Stimulated activated naive CD8-positive, alpha-beta T cell treated with anti-CD3 and anti-CD28 coated beads, Interleukin-15, Interleukin-2, amounts not matched to agents 100 U/mL and 50 U/mL, for 24 hours (primary cell): ENCODE measurements around the gene CDO1.
A peak's percentile ranks its signal among the peaks of the same experiment; 100 is the strongest.

Experiments used
- ATAC-seq: fragments of 150-1000 bp; cut with Tn5 transposase; one replicate; pipeline ENCODE4 v1.10.0; 2021
- DNase-seq: peaks from one replicate; pipeline ENCODE4 v3.0.0; 2021

The CDO1 gene

GRCh38 chr5:115816226-115817081, at the start of gene CDO1:
Gene CDO1 (minus strand): TSS chr5:115816659. CDS start chr5:115816397, 262 bp downstream.
- DNase-seq (peak; percentile 37), ATAC-seq (peak; percentile 41)

GRCh38 chr5:115859378-115859777, 42.9 kb upstream of the CDO1 start:
- DNase-seq (no peak), ATAC-seq (no peak)

GRCh38 chr5:115858396-115858795, 41.9 kb upstream of the CDO1 start:
- ATAC-seq (no peak), DNase-seq (no peak)

GRCh38 chr5:115857626-115858349, 41.3 kb upstream of the CDO1 start:
- no peak for DNase-seq
- no peak for ATAC-seq

- no peak for ATAC-seq
Observed at GRCh38 chr5:115857057-115857479, 40.6 kb upstream of the CDO1 start.

GRCh38 chr5:115855959-115856358, 39.5 kb upstream of the CDO1 start:
- DNase-seq = no peak

More at GRCh38 chr5:115857057-115857479, 40.6 kb upstream of the CDO1 start:
- no peak for DNase-seq

GRCh38 chr5:115854139-115854538, 37.7 kb upstream of the CDO1 start:
- no peak for DNase-seq
- ATAC-seq = no peak

More at GRCh38 chr5:115855959-115856358, 39.5 kb upstream of the CDO1 start:
- ATAC-seq = no peak

GRCh38 chr5:115850744-115851416, 34.4 kb upstream of the CDO1 start:
- no peak for ATAC-seq
- no peak for DNase-seq

GRCh38 chr5:115849258-115849798, 32.9 kb upstream of the CDO1 start:
- ATAC-seq (no peak), DNase-seq (no peak)

- no peak for DNase-seq
- no peak for ATAC-seq
Observed at GRCh38 chr5:115847290-115847689, 30.8 kb upstream of the CDO1 start.

GRCh38 chr5:115844321-115844817, 27.9 kb upstream of the CDO1 start:
- ATAC-seq = no peak
- no peak for DNase-seq

GRCh38 chr5:115843444-115844130, 27.1 kb upstream of the CDO1 start:
- ATAC-seq (no peak), DNase-seq (no peak)

GRCh38 chr5:115842952-115843351, 26.5 kb upstream of the CDO1 start:
- no peak for DNase-seq

GRCh38 chr5:115842089-115842935, 25.9 kb upstream of the CDO1 start:
- ATAC-seq (peak; percentile 6), DNase-seq (no peak)

More at GRCh38 chr5:115842952-115843351, 26.5 kb upstream of the CDO1 start:
- ATAC-seq = no peak

- peak; percentile 90 for ATAC-seq
- peak; percentile 92 for DNase-seq
Observed at GRCh38 chr5:115841382-115842088, 25.1 kb upstream of the CDO1 start, which contains the start of the genes AP3S1 and ATG12. Gene AP3S1 (plus strand): TSS chr5:115841935. CDS start chr5:115842038, 103 bp downstream. Gene ATG12 (minus strand): TSS chr5:115841565. CDS start chr5:115841552, 13 bp downstream.

- ATAC-seq (no peak), DNase-seq (no peak)
Observed at GRCh38 chr5:115840873-115841272, 24.4 kb upstream of the CDO1 start.

- ATAC-seq (no peak), DNase-seq (peak; percentile 15)
Observed at GRCh38 chr5:115838885-115839518, 22.5 kb upstream of the CDO1 start.

GRCh38 chr5:115835481-115835880, 19.0 kb upstream of the CDO1 start:
- DNase-seq (no peak), ATAC-seq (no peak)

- no peak for ATAC-seq
- DNase-seq = no peak
Observed at GRCh38 chr5:115831163-115831768, 14.8 kb upstream of the CDO1 start.
